ENCODE measurements around the gene PYROXD2.
A peak's percentile ranks its signal among the peaks of the same experiment; 100 is the strongest.

The PYROXD2 gene

DNA sequence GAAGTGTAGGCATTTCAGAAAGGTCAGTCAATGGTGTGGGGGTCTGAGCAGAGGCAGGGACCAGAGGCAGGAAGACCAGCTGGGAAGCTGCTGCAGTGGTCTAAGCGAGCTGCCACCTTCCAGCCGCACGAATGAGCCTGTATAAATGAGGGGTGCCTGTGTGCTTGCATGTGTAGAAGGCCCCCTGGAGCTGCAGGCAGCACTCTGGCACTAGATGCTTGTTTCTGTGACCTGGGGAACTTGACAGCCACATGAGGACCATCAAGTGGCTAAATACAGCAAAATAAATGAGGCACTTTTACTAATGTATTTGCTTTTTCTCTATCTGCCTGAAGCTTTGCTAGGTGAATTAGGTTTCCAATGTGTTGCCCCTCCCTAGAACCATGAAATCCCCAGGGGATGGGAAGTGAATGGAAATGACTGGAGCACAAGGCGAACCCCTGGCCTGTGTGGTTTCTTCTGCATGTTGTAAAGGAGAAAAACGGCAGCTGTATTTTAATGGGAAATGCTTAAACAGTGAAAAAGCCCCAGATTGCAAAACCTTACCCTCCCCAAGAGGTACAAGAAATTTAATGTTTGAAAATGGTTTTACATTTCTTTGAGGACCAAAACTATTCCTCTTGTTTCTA lies 57.7 kb downstream of the PYROXD2 start:
- DNase-seq (ENCODE audit: low read depth in 2 of 2) = peak; percentile 62 to 89
- H3K4me3 ChIP-seq (replicated peaks in 1 of 2; ENCODE audit: low read depth in 2 of 2, low read length in 2 of 2) = no peak overlapping the region
- TF ChIP-seq CTCF (IDR thresholded peaks at IDR 0.05; ENCODE audit: low read depth, low read length) = no peak

DNA sequence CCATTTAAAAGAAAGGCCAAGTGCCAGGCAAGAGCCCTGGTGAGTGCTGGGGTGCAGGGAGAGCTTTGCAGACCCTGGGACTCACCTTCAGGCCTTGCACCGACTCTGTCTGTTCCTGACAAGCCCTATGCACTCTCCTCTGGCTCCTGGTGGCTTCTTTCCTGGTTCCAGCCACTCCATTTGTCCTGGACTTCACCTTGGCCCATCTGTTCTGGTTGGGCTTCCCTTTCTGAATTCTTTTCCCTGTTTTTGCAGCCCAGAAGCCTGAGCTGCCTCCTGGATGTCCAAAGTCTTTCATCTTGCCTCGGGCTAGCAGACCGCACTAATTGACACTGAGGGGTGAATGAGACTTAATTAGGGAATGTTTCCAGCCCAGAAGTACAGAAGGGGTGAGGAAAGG lies 60.5 kb downstream of the PYROXD2 start:
- DNase-seq (ENCODE audit: low read depth in 2 of 2) = no peak
- no peak overlapping the region for H3K4me3 ChIP-seq (replicated peaks in 1 of 2; ENCODE audit: low read depth in 2 of 2, low read length in 2 of 2)
- TF ChIP-seq CTCF (IDR thresholded peaks at IDR 0.05; ENCODE audit: low read depth, low read length) = no peak

DNA sequence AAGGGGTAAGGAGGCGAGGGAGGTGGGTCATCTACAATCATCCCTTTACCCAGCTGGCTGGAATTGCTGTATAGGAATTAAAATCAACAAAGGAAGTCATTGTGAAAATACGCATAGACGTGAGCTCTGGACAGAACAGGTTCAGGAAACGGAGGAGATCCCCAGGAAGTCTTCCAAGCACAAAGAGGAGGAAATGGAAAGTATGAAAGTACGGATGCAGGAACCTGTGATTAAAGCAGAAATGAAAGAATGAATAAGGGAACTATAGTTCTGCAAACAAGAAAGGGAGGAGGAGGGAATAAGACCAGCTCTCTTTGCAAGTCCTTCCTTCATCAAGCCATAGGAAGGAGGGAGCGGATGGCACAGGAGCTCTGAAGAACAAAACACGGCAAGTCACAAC lies 61.8 kb downstream of the PYROXD2 start:
- TF ChIP-seq CTCF (IDR thresholded peaks at IDR 0.05; ENCODE audit: low read depth, low read length) = no peak
- peak in 1 of 2 donors; percentile 23 for DNase-seq (ENCODE audit: low read depth in 2 of 2)
- H3K4me3 ChIP-seq (replicated peaks in 1 of 2; ENCODE audit: low read depth in 2 of 2, low read length in 2 of 2) = no peak overlapping the region

GRCh38 chr10:98351831-98352402 lies 63.1 kb downstream of the PYROXD2 start:
- H3K4me3 ChIP-seq (replicated peaks in 1 of 2; ENCODE audit: low read depth in 2 of 2, low read length in 2 of 2) = no peak overlapping the region
- TF ChIP-seq CTCF (IDR thresholded peaks at IDR 0.05; ENCODE audit: low read depth, low read length) = no peak
- DNase-seq (ENCODE audit: low read depth in 2 of 2) = peak in 1 of 2 donors; percentile 56

GRCh38 chr10:98349508-98349922 lies 65.5 kb downstream of the PYROXD2 start:
- H3K4me3 ChIP-seq (replicated peaks in 1 of 2; ENCODE audit: low read depth in 2 of 2, low read length in 2 of 2) = no peak overlapping the region
- no peak for TF ChIP-seq CTCF (IDR thresholded peaks at IDR 0.05; ENCODE audit: low read depth, low read length)
- DNase-seq (ENCODE audit: low read depth in 2 of 2) = peak; percentile 100

DNA sequence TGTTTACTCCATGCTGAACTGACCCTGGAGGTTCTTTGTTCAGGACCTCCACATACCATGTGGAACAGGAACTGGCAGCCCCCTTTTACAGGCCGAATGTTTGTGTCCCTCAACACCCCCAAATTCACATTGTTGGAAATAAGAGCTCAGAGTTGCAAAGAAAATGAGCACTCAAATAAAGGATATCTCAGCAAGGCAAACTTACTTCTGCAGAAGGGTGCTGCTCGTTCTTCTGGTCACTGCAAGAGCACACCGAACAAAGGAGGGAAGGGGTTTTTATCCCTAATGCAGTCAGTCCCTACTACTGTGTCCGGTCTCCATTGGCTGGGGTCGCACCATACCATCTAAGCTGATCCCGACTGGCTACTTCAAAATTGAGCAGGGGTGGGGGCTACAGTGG lies 68.1 kb downstream of the PYROXD2 start:
- DNase-seq (ENCODE audit: low read depth in 2 of 2) = peak in 1 of 2 donors; percentile 12
- H3K4me3 ChIP-seq (replicated peaks in 1 of 2; ENCODE audit: low read depth in 2 of 2, low read length in 2 of 2) = no peak overlapping the region
- no peak for TF ChIP-seq CTCF (IDR thresholded peaks at IDR 0.05; ENCODE audit: low read depth, low read length)

Data from cardiac fibroblast (primary cell).